ENCODE data around the gene USP50.
"Not testable (repeated sequence)": the region's sequence is repeated elsewhere in the genome, so short reads cannot be mapped to it uniquely, and the experiment has no call there.

USP50 gene

DNA sequence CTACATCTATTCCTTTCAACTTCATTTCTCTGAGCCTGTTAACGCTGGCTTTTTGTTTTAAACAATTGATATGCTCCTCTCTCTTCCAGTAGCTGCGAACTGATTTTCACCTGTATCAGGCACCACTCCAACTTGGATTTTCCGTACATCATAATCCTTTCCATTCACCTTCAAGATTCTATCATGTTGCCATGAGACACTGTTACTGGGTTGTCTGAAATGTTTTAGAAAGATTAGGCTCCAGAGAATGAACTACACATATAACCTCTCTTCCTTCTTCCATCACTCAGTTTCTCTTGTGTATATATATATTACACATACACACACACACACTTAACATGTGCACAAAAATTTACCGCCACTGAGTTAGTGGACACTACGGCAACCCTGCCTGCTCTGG is at the start of gene USP50:
Gene USP50 (minus strand): TSS at position 101 of the 400 bp plus-strand sequence. CDS start 141 bp downstream, outside the sequence.
- Histone ChIP-seq H3K4me1 (ENCODE audit: insufficient read depth, low read length) (no peaks in the 10 kb centered on the region), H2AFZ (ENCODE audit: low read depth, low read length) (no peak within 1 kb of the TSS), H3K27me3 (ENCODE audit: insufficient read depth, low read length) (no peaks in the 10 kb centered on the region), H3K36me3 (ENCODE audit: insufficient read depth, low read length) (no peaks in the 10 kb centered on the region), H3K9me3 (ENCODE audit: low read length) (no peaks in the 10 kb centered on the region), H3K4me3 (ENCODE audit: low read length) (no peak within 1 kb of the TSS)

- H2AFZ ChIP-seq (ENCODE audit: low read depth, low read length) = no peak overlapping the region
- H3K4me1 ChIP-seq (ENCODE audit: insufficient read depth, low read length) = no peaks in the 10 kb centered on the region
- peaks cover 66% of the 10 kb centered on the region for H3K36me3 ChIP-seq (ENCODE audit: insufficient read depth, low read length)
- no peaks in the 10 kb centered on the region for H3K9me3 ChIP-seq (ENCODE audit: low read length)
- no peaks in the 10 kb centered on the region for H3K27me3 ChIP-seq (ENCODE audit: insufficient read depth, low read length)
- H3K4me3 ChIP-seq (ENCODE audit: low read length) = no peak overlapping the region
Observed at GRCh38 chr15:50594311-50594710, 47.8 kb upstream of the USP50 start.

DNA sequence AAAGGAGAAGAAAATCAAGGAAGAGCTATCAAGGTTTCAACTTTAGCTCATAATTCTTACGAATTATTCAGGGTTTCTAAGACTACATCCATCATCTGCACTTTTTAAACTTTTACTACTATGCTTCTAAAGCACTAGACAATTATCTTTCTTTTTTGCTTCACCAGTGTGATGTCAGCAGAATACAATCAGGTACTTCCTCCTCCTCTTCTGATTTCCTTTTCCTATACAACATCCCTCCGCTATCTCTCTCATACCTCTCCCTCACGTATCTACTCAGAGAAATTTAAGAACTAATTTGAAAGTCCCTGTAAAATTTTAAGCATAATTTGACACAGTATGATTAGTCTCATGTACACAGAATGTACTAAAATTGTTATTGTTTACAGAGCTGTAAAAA is 47.3 kb upstream of the USP50 start:
- Histone ChIP-seq H3K27me3 (ENCODE audit: insufficient read depth, low read length) (no peaks in the 10 kb centered on the region), H3K9me3 (ENCODE audit: low read length) (no peaks in the 10 kb centered on the region), H3K4me1 (ENCODE audit: insufficient read depth, low read length) (no peaks in the 10 kb centered on the region), H3K4me3 (ENCODE audit: low read length) (no peak overlapping the region), H2AFZ (ENCODE audit: low read depth, low read length) (no peak overlapping the region), H3K36me3 (ENCODE audit: insufficient read depth, low read length) (peaks cover 67% of the 10 kb centered on the region)

GRCh38 chr15:50590288-50590687 is 43.8 kb upstream of the USP50 start:
- Histone ChIP-seq H3K4me3 (ENCODE audit: low read length) (no peak overlapping the region), H3K4me1 (ENCODE audit: insufficient read depth, low read length) (no peaks in the 10 kb centered on the region), H3K27me3 (ENCODE audit: insufficient read depth, low read length) (no peaks in the 10 kb centered on the region), H3K36me3 (ENCODE audit: insufficient read depth, low read length) (peaks cover 76% of the 10 kb centered on the region), H2AFZ (ENCODE audit: low read depth, low read length) (no peak overlapping the region), H3K9me3 (ENCODE audit: low read length) (no peaks in the 10 kb centered on the region)

- Histone ChIP-seq H3K9me3 (ENCODE audit: low read length) (no peaks in the 10 kb centered on the region), H3K4me1 (ENCODE audit: insufficient read depth, low read length) (peaks cover 3% of the 10 kb centered on the region), H2AFZ (ENCODE audit: low read depth, low read length) (no peak overlapping the region), H3K36me3 (ENCODE audit: insufficient read depth, low read length) (peaks cover 51% of the 10 kb centered on the region), H3K4me3 (ENCODE audit: low read length) (no peak overlapping the region), H3K27me3 (ENCODE audit: insufficient read depth, low read length) (no peaks in the 10 kb centered on the region)
Observed at GRCh38 chr15:50577492-50577891, 31.0 kb upstream of the USP50 start.

- H3K4me3 ChIP-seq (ENCODE audit: low read length) = no peak overlapping the region
- H3K9me3 ChIP-seq (ENCODE audit: low read length) = no peaks in the 10 kb centered on the region
- H3K36me3 ChIP-seq (ENCODE audit: insufficient read depth, low read length) = peaks cover 45% of the 10 kb centered on the region
- peaks cover 3% of the 10 kb centered on the region for H3K4me1 ChIP-seq (ENCODE audit: insufficient read depth, low read length)
- H2AFZ ChIP-seq (ENCODE audit: low read depth, low read length) = no peak overlapping the region
- no peaks in the 10 kb centered on the region for H3K27me3 ChIP-seq (ENCODE audit: insufficient read depth, low read length)
Observed at GRCh38 chr15:50576166-50576565, 29.7 kb upstream of the USP50 start.

- H3K4me3 ChIP-seq (ENCODE audit: low read length); H3K4me1 ChIP-seq (ENCODE audit: insufficient read depth, low read length); H2AFZ ChIP-seq (ENCODE audit: low read depth, low read length); H3K9me3 ChIP-seq (ENCODE audit: low read length); H3K27me3 ChIP-seq (ENCODE audit: insufficient read depth, low read length): not testable (repeated sequence)
- H3K36me3 ChIP-seq (ENCODE audit: insufficient read depth, low read length) = peaks cover 56% of the 10 kb centered on the region
Observed at GRCh38 chr15:50573842-50574241, 27.4 kb upstream of the USP50 start.

DNA sequence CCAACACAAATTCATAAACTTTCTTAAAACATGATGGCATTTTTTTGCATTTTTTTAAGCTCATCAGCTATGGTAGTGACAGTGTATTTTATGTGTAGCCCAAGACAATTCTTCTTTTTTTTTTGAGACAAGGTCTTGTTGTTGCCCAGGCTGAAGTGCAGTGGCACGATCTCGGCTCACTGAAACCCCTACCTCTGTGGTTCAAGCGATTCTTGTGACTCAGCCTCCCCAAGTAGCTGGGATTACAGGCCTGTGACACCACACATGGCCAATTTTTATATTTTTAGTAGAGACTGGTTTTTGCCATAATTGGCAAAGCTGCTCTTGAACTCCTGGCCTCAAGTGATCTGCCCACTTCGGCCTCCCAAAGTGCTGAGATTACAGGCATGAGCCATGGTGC is 17.3 kb upstream of the USP50 start:
- H3K4me3 ChIP-seq (ENCODE audit: low read length) = no peak overlapping the region
- H2AFZ ChIP-seq (ENCODE audit: low read depth, low read length) = no peak overlapping the region
- no peaks in the 10 kb centered on the region for H3K9me3 ChIP-seq (ENCODE audit: low read length)
- H3K27me3 ChIP-seq (ENCODE audit: insufficient read depth, low read length) = no peaks in the 10 kb centered on the region
- peaks cover 32% of the 10 kb centered on the region for H3K36me3 ChIP-seq (ENCODE audit: insufficient read depth, low read length)
- no peaks in the 10 kb centered on the region for H3K4me1 ChIP-seq (ENCODE audit: insufficient read depth, low read length)

- Histone ChIP-seq H3K9me3 (ENCODE audit: low read length) (no peaks in the 10 kb centered on the region), H3K36me3 (ENCODE audit: insufficient read depth, low read length) (peaks cover 27% of the 10 kb centered on the region), H3K4me3 (ENCODE audit: low read length) (no peak overlapping the region)
Observed at GRCh38 chr15:50562735-50563640, 16.5 kb upstream of the USP50 start.

GRCh38 chr15:50558012-50558411 is 11.5 kb upstream of the USP50 start:
- H3K9me3 ChIP-seq (ENCODE audit: low read length) = no peaks in the 10 kb centered on the region
- no peak overlapping the region for H3K4me3 ChIP-seq (ENCODE audit: low read length)
- peaks cover 20% of the 10 kb centered on the region for H3K36me3 ChIP-seq (ENCODE audit: insufficient read depth, low read length)
- H2AFZ ChIP-seq (ENCODE audit: low read depth, low read length) = no peak overlapping the region
- H3K27me3 ChIP-seq (ENCODE audit: insufficient read depth, low read length) = no peaks in the 10 kb centered on the region
- no peaks in the 10 kb centered on the region for H3K4me1 ChIP-seq (ENCODE audit: insufficient read depth, low read length)

More at GRCh38 chr15:50562735-50563640, 16.5 kb upstream of the USP50 start:
- Histone ChIP-seq H2AFZ (ENCODE audit: low read depth, low read length) (no peak overlapping the region), H3K4me1 (ENCODE audit: insufficient read depth, low read length) (no peaks in the 10 kb centered on the region), H3K27me3 (ENCODE audit: insufficient read depth, low read length) (no peaks in the 10 kb centered on the region)

DNA sequence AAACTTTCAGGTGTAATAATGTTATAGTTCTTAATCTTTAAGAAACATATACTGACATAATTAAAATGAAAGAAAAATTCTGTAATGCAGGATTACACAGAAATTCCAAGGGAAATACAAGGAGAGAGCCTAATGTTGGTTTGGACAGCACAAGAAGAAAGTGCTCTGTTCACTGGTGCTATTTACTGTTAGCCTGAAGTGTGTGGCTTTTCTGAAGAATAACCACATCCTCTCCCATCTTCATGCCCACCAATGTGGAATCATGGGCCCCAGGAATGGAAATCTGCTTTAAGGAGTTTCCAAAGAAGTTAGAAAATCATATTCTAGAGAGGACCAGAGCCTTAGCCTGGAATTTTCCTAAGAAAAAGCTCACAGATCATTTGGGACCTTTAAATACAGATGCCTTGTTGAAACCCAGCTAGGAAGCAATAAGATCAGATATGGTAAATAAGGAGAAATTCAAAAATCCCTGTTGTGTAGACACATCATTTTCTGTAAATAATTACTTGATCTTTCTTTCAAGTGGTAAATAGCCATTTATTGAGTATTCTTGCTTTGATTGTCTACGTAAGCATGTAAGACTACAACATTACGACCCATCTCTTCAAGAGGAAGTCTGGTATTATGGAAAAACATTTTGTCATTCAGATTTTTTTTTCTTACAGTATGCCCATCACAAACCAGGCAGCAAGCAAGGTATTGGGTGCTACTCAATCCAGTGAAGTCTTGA is 10.3 kb upstream of the USP50 start:
- H3K36me3 ChIP-seq (ENCODE audit: insufficient read depth, low read length) = peaks cover 16% of the 10 kb centered on the region
- H3K4me3 ChIP-seq (ENCODE audit: low read length) = no peak overlapping the region
- H3K9me3 ChIP-seq (ENCODE audit: low read length) = no peaks in the 10 kb centered on the region
- no peaks in the 10 kb centered on the region for H3K4me1 ChIP-seq (ENCODE audit: insufficient read depth, low read length)
- H3K27me3 ChIP-seq (ENCODE audit: insufficient read depth, low read length) = no peaks in the 10 kb centered on the region
- no peak overlapping the region for H2AFZ ChIP-seq (ENCODE audit: low read depth, low read length)

DNA sequence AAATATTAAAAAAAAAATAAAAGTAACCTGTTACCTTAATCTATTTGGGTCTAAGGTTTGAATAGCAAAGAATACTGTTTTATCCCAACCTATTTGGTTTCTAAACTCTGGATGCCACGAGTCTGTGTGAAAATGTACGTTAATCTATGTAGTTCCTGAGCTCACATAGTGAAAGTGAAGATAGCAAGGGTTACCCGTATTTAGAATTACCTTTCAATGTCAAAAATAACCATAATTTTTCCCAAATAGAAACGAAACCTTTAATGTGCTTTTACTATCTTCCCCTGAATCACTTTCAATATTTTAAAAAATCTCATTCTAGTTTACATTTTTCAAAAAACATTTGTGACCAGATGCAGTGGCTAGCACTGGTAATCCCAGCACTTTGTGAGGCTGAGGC is 5.8 kb upstream of the USP50 start:
- Histone ChIP-seq H3K27me3 (ENCODE audit: insufficient read depth, low read length) (no peaks in the 10 kb centered on the region), H3K9me3 (ENCODE audit: low read length) (no peaks in the 10 kb centered on the region), H3K4me3 (ENCODE audit: low read length) (no peak overlapping the region), H2AFZ (ENCODE audit: low read depth, low read length) (no peak overlapping the region), H3K36me3 (ENCODE audit: insufficient read depth, low read length) (peaks cover 2% of the 10 kb centered on the region), H3K4me1 (ENCODE audit: insufficient read depth, low read length) (no peaks in the 10 kb centered on the region)

DNA sequence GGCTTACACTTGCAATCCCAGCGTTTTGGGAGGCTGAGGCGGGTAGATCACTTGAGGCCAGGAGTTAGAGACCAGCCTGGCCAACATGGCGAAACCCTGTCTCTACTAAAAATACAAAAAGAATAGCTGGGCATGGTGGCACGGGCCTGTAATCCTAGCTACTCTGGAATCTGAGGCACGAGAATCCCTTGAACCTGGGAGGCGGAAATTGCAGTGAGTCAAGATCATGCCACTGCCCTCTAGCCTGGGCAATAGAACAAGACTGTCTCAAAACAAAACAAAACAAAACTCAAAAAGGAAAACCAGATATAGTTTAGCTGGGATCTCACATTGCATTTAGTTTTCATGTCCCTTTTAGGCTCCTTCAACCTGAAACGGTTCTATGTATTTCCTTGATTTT is 2.9 kb upstream of the USP50 start:
- no peaks in the 10 kb centered on the region for H3K36me3 ChIP-seq (ENCODE audit: insufficient read depth, low read length)
- no peaks in the 10 kb centered on the region for H3K4me1 ChIP-seq (ENCODE audit: insufficient read depth, low read length)
- no peaks in the 10 kb centered on the region for H3K9me3 ChIP-seq (ENCODE audit: low read length)
- no peak overlapping the region for H2AFZ ChIP-seq (ENCODE audit: low read depth, low read length)
- no peaks in the 10 kb centered on the region for H3K27me3 ChIP-seq (ENCODE audit: insufficient read depth, low read length)
- no peak overlapping the region for H3K4me3 ChIP-seq (ENCODE audit: low read length)
